Limb (tissue), 2 donors: ENCODE results near the gene PLXNA1.

Source experiments
- DNase-seq, 2 donors: peaks; one replicate each; pipeline ENCODE4 v3.0.0-alpha.2; 2016; ENCODE audit errors: extremely low spot score in 2 of 2

Gene PLXNA1

DNA sequence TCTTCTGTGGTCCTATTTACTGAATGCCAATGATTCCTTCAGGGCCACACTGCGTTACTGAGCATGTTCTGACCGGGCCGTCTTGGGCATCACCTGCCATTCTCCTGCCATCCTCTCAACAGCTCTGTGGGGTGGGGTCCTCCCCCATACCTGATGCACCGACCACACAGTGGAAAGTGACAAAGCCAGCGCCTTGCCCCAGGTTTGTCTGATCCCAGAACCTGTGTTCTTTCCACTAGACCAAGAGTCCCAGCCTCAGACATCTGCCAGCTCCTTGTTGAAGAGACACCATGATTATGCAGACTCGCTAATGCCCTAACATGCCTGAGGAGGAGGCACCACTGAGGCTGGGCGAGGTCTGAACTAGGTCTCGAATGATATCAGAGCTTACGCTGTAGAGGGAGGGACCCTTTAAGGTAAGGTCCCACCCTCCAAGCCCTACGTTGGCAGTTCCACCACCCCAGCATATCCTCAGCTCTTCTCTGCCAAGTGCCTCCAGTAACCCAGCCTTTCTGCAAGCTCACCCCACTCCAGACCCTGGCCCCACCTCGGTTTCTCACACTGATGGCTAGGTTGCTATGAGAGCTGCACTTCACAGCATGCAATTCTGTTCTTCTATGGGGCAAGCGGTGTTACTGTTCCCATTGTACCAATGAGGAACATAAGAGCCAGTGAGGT is 29.8 kb upstream of the PLXNA1 start:
- DNase-seq, result no peak

DNA sequence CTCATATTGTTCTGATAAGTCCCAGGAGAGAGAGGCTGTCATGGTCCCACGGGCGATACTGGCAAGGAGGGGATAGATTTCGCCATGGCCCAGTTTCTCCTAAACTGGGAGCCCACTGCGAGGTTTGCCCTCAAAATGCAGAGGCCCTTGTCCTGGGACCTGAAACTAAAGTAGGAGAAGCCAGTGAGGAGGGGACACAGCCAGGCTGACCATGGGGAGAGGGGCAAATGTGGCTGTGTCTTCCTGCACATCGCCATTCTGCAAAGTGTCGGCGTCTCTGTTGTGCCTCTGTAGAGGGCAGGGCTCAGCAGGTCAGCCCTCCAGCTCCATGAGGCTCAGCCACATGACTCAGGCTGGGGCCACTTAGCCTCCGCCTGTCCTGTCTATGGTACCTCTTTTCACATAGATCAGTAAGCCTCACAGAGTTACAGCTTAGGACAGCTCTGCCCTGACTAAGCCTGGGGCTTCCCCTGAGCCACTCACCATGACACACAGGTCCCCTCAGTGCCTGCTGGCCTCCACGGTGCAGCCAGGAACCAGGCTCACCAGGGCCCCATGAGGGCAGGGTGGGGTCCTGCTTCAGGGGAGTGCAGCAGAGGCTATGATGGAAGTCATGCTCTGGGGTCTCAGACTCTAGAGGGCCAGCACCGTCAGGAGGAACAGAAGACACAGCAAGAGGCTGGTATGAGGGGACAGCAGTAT is 28.6 kb upstream of the PLXNA1 start:
- DNase-seq, result no peak

- no peak for DNase-seq
Observed at GRCh38 chr3:126955004-126955790, 27.7 kb upstream of the PLXNA1 start.

DNA sequence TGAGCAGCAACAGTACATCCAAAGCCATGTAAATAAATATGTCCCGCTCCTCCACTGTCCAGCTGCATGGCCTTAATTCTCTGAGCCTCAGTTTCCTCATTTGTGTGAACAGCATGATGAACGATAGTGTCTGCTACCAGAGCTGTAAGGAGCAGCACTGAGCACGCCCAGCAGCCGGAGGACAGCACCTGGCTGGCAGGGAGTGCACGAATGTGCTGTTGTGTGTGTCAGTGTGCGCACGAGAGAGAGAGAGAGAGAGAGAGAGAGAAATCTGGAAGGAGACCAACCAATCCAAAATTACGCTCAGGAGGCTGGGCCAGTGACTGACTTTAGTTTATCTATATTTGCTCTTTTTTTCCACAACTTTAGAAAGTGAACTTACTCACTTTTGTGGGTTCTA is 26.6 kb upstream of the PLXNA1 start:
- DNase-seq, result no peak

DNA sequence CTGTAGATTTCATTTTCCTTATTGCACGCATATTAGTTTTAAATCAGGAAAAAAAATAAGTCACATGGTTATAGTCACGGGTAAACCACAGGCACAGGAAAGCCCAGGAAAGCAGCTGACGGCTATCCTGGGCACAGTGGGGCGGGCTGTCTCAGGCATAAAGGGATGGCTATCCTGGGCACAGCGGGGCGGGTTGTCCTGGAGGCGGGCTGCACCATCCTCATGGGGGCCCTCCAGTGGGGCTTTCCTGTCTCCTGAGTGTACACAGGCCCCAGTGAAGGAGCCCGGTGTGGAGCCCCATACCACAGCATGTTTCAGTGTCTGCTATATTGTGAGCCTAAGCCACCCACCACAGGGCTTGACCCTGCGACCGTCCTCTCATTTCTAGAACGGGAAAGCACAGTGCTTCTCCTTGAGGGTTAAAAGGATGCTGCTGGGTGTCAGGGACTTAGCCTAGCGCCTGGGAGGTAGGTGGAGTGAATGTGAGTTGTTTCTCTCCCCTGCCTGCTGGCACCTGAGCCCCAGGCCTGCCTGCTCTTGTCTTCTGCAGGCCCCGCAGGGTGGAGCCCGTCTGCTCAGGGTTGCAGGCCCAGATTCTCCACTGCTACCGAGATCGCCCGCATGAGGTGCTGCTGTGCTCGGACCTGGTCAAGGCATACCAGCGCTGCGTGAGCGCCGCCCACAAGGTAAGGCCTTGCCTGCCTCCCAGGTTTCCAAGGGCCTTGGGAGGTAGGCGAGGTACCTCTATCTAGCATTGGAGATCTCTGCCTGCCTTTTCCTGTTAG is 25.9 kb upstream of the PLXNA1 start:
- no peak for DNase-seq

GRCh38 chr3:126957776-126958637 is 24.9 kb upstream of the PLXNA1 start:
- DNase-seq, result no peak

- DNase-seq, result no peak
Observed at GRCh38 chr3:126958638-126959085, 24.3 kb upstream of the PLXNA1 start.

DNA sequence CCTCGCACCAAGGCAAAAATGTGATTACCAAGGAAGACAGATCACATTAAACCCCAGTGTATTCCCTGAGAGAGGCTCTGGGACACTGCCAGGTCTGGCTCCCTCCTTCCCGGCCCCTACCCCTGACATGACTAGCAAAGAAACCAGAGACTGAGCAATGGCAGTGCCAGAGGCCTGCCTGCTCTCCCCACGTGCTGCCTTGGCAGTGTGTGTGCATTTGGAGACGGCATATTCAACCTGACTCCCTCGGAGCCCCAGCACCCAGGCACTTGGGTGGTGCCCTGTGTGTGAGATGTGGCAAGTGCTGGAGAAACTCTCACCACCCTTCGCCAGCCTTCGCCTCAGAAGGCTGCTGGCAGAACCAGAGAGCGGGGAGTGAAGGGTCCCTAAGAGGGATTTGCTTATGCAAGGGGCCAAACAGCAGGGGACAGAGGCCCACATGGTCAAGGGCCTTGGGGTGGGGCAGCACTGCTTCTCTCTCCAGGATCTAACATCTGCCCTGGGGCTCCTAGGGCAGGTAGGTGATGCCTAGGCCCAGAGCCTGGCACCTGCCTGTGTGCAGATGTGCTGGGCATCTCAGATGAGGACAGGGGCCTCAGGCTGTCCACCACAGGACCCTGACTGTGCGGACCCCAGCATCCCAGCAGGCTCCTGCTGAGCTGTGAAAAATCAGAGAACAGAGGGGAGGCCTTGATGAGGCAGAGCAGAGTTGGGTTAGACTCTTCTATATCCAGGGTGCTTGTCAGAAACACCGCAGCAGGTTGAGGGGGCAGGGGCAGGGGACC is 23.6 kb upstream of the PLXNA1 start:
- DNase-seq, result no peak

DNA sequence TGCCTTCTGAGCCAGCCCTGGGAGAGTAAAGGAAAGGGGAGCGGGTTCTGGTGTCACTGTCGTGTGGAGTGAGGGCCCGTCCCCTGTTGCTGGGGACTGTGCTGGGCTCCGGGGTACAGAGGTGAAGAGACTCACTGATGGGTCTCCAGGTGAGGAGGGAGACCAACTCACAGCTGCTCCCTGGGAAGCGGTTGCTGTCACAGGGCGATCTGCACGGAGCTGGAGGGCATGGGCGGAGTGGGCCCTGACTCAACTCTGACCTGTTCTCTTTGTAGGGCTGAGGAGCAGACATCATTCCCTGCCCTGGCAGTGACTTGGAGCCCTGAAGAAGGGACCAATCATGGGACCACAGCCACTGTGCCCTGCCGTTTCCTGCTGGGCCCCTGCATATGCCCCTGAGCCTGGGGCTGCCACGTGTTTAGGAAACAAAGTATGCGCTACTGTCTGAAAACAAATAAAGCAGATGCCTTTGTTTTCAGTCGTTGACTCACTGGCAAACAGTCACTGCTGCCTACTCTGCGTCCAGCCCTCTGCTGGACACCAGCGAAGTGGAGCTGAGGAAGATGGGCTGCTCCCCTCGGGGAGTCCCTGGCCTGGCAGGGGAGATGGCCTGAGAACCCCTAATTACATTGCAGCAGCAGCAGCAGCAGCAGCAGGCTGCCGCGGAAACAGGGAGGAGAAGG is 22.9 kb upstream of the PLXNA1 start:
- DNase-seq, result no peak

- no peak for DNase-seq
Observed at GRCh38 chr3:126960604-126960995, 22.3 kb upstream of the PLXNA1 start.

- DNase-seq, result no peak
Observed at GRCh38 chr3:126961191-126961790, 21.6 kb upstream of the PLXNA1 start.

DNA sequence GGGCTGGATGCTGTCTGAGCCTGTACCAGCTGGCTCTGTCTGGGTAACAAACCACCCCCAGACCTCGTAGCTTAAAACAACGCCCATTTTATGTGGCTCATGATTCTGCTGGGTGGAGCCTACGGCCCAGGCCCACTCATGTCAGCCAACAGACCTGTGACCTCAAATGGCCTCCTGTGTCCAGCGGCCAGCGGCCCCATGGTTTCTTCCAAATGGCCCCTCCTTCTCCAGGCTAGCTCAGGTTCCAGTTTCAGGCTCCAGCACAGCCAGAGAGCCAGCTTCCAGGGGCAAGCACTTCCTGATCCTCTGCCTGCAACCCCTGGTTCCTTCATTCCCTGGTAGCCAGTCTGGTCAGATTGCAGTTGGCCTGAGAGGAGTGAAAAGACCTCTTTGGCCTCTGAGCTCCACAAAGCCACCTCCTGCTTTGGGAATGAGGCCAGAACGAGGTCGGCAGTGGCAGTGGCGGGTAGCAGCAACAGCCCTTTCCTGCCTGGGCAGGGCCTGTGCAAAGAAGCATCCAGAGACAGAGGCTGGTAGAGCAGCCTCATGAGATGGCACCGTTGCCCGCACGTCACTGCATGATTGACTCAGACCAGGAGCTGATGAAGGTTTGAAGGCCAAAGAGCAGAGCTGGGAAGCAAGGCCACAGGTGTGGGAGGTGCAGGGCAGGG is 21.0 kb upstream of the PLXNA1 start:
- DNase-seq, result no peak

DNA sequence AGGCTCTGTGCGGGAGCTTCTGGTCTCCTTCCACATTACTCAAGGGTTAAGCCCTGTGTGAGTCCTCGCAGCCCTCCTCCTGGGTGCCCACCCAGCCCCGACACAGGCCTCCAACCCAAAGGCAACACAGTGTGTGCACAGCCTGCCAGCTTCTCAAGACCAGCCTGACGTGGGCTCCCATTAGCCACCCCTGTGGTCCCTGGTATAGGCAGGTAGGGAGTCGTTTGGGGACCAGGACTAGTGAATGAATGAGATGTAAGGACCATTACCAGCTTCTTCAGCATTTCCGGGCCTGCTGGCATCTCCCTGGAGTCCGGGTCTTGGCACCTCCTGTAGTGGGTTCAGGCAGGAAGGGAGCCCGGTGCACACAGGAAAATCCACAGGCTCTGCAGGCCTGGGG is 20.2 kb upstream of the PLXNA1 start:
- no peak for DNase-seq

GRCh38 chr3:126963261-126964190 is 19.4 kb upstream of the PLXNA1 start:
- DNase-seq, result no peak

DNA sequence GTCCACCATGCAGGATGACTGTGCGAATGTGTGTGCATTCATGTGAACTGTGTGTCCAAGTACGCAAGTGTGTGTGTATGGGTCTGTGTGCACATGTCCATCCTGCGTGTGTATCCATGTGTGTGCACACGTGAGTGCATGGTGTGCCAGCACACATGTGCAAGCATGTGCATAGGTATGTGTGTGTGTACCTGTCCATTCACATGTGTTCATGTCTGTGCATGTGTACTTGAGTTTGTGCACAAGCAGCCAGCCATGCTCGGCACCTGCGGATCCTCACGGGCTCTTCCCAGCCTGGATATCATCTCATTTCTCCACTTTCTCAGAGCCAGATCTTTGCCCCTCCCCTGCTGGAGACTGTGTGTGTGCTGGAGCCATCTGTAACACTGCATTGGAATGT is 18.7 kb upstream of the PLXNA1 start:
- no peak for DNase-seq

DNA sequence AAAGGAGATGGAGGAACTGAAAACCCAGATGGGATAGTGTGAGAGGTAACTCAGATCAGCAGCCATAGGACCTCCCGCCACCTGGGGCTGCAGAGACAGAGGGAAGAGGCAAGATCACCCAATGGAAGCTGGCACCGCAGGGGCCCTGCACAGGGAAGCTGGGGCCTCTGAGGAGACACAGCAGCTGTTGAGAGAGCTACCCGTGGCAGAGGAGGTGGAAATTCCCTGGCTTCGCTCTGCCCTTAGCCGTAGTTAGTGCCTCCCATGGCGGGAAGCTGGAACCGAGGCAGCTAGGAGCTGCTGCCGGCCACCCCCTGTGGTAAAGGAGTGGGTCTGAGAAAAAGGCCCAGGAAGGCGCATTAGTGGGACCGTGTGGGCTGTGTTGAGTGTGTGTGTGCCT is 18.0 kb upstream of the PLXNA1 start:
- DNase-seq, result no peak

DNA sequence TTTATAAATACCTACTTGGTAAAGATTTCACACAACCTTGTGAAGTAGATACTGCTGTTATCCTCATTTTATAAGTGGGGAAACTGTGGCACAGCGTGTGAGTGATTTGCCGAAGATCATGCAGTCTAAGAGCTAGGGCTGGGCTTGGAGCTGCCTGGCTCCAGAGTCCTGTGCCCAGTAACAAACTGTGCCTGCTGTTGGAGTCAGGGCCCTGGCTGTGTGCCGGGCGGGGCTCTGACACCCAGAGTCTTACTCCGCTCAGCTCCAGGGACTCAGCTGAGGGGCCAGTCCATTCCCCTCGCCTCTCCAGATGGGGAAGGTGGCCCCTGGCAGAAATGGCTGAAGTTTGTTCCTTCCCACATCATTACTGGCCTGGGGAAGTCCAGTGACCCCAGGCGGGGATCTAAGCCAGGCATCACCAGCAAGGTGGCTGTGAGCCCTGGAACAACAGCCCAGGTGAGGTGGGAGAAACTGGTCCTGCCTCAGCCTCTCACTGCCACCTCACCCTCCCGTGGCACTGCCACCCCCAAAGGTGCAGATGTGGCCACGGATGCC is 17.3 kb upstream of the PLXNA1 start:
- DNase-seq, result no peak
